MM.1S (cell line): ENCODE results near the gene CCDC177.

Source experiments
- DNase-seq: peaks from one replicate; pipeline ENCODE4 v3.0.0-alpha.2; 2015
- H2AFZ ChIP-seq: fragments of 300-600 bp; sonication (generic); 2 replicates; pipeline ENCODE4 v1.6.0; 2016; ENCODE audit warnings: antibody characterized with exemption, low read length
- H3F3A ChIP-seq: fragments of 300-600 bp; sonication (generic); 2 replicates; pipeline ENCODE4 v1.6.1; 2016; ENCODE audit warnings: mild to moderate bottlenecking, antibody characterized with exemption, low read length, moderate library complexity, mixed read lengths; ENCODE audit not compliant: insufficient read depth
- H3K27ac ChIP-seq: fragments of 300-600 bp; sonication (generic); 2 replicates; pipeline ENCODE4 v1.5.1; 2016; ENCODE audit warnings: mild to moderate bottlenecking, low read length
- H3K27me3 ChIP-seq: fragments of 300-600 bp; sonication (generic); replicated peaks from 2 replicates; pipeline ENCODE4 v1.6.0; 2016; ENCODE audit warnings: low read length; ENCODE audit not compliant: insufficient read depth
- H3K36me3 ChIP-seq: fragments of 300-600 bp; sonication (generic); replicated peaks from 2 replicates; pipeline ENCODE4 v1.6.1; 2016; ENCODE audit warnings: mild to moderate bottlenecking, low read length, mixed read lengths; ENCODE audit not compliant: insufficient read depth
- H3K4me1 ChIP-seq: fragments of 300-600 bp; sonication (generic); 2 replicates; pipeline ENCODE4 v1.6.1; 2016; ENCODE audit warnings: low read length, mixed read lengths
- H3K4me2 ChIP-seq: fragments of 300-600 bp; sonication (generic); 2 replicates; pipeline ENCODE4 v1.6.0; 2016; ENCODE audit warnings: low read depth, low read length
- H3K4me3 ChIP-seq: fragments of 300-600 bp; sonication (generic); 2 replicates; pipeline ENCODE4 v1.5.1; 2016; ENCODE audit warnings: low read length, mixed read lengths
- H3K79me2 ChIP-seq: fragments of 300-600 bp; sonication (generic); 2 replicates; pipeline ENCODE4 v1.6.1; 2016; ENCODE audit warnings: mixed run types, low read length, mixed read lengths
- H3K9ac ChIP-seq: fragments of 300-600 bp; sonication (generic); 2 replicates; pipeline ENCODE4 v1.6.1; 2016; ENCODE audit warnings: low read length, mixed read lengths
- H3K9me2 ChIP-seq: fragments of 300-600 bp; sonication (generic); replicated peaks from 2 replicates; pipeline ENCODE4 v1.6.1; 2016; ENCODE audit warnings: mild to moderate bottlenecking, low read length, mixed read lengths; ENCODE audit not compliant: insufficient read depth
- H3K9me3 ChIP-seq: fragments of 300-600 bp; sonication (generic); replicated peaks from 2 replicates; pipeline ENCODE4 v1.6.1; 2016; ENCODE audit warnings: mild to moderate bottlenecking, low read length, mixed read lengths; ENCODE audit not compliant: insufficient read depth
- H4K20me1 ChIP-seq: fragments of 300-600 bp; sonication (generic); 2 replicates; pipeline ENCODE4 v1.6.1; 2016; ENCODE audit warnings: mild to moderate bottlenecking, low read length, moderate library complexity, mixed read lengths; ENCODE audit not compliant: insufficient read depth
- EZH2 ChIP-seq: fragments of 300-600 bp; sonication (generic); optimal IDR thresholded peaks from 2 replicates; pipeline ENCODE3; 2017; ENCODE audit warnings: low read depth, mild to moderate bottlenecking, antibody characterized with exemption, low read length, mixed read lengths
- EZH2phosphoT487 ChIP-seq: fragments of 300-600 bp; sonication (generic); IDR thresholded peaks from 2 replicates; pipeline ENCODE4 v1.6.1; 2018; ENCODE audit warnings: antibody characterized with exemption, low read length
- TF ChIP-seq, protein P1 (sequence below): fragments of 300-600 bp; sonication (generic); IDR thresholded peaks from 2 replicates; pipeline ENCODE4 v1.5.1; 2016; ENCODE audit warnings: antibody characterized with exemption, low read length, mixed read lengths

The CCDC177 gene

DNA sequence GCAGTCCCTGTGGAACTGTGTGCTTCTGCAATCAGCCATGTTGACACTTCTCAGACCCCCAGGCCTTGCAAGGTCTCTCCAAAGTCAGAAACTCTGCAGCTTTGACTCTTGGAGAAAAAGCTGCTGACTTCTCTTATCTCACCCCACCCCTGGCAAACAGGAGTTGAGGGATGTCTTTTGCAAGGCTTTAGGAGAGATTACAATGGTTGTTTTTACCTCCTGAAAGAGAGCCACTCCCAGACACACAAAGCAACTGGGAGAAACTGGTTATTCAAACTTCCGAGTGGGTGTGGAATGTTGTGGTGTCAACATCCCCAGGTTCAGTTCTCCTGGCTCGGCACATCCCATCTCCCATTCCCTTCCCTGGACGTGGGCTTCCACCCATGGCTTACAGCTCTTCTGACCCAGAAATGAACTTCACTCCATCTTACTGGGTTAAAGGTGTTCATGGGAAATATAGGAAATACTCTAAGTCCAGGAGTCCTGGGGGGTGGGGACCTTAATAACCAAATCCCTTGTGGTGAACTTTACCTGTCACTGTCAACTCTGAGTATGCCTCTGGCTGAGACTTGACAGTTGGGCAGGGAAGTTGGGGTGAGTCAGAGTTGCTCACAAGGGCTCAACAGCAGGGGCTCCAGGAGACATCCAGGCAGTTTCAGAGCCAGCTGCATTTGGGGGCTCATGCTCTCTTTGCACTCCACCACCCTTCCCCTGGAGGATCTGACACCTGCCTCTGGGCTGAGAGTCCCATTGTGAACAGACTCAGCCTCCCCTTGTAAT lies 41.9 kb downstream of the CCDC177 start:
- DNase-seq: no peak
- TF ChIP-seq EZH2phosphoT487 (no peak), EZH2 (no peak)
- TF ChIP-seq, protein P1, sequence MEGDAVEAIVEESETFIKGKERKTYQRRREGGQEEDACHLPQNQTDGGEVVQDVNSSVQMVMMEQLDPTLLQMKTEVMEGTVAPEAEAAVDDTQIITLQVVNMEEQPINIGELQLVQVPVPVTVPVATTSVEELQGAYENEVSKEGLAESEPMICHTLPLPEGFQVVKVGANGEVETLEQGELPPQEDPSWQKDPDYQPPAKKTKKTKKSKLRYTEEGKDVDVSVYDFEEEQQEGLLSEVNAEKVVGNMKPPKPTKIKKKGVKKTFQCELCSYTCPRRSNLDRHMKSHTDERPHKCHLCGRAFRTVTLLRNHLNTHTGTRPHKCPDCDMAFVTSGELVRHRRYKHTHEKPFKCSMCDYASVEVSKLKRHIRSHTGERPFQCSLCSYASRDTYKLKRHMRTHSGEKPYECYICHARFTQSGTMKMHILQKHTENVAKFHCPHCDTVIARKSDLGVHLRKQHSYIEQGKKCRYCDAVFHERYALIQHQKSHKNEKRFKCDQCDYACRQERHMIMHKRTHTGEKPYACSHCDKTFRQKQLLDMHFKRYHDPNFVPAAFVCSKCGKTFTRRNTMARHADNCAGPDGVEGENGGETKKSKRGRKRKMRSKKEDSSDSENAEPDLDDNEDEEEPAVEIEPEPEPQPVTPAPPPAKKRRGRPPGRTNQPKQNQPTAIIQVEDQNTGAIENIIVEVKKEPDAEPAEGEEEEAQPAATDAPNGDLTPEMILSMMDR: no peak
- H3K4me2 ChIP-seq: no peak overlapping the region
- no peaks in the 10 kb centered on the region for H4K20me1 ChIP-seq
- H3K9me3 ChIP-seq: no peaks in the 10 kb centered on the region
- no peak overlapping the region for H3K27ac ChIP-seq
- no peaks in the 10 kb centered on the region for H3K36me3 ChIP-seq
- H3K27me3 ChIP-seq: no peaks in the 10 kb centered on the region
- H2AFZ ChIP-seq: no peak overlapping the region
- no peaks in the 10 kb centered on the region for H3K4me1 ChIP-seq
- H3K9me2 ChIP-seq: no peaks in the 10 kb centered on the region
- no peaks in the 10 kb centered on the region for H3F3A ChIP-seq
- no peak overlapping the region for H3K4me3 ChIP-seq
- no peaks in the 10 kb centered on the region for H3K79me2 ChIP-seq
- H3K9ac ChIP-seq: no peak overlapping the region

DNA sequence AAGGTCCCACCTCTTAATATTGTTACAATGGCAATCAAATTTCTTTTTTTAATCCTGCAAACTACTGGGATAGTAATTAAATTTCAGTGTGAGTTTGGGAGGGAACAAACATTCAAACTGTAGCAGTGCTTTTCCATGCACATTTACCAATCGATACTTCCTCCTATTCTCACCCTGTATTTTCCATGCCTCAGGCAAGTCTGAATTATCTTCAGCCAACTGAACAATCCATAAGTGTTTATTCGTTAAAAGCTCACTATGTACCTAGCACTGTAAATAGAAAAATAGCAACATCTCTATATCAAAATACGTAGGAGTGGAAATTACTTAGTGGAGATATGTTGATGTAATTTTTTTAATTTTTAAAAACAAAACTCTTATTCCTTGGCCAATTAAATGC lies 43.5 kb downstream of the CCDC177 start:
- H3K36me3 ChIP-seq: no peaks in the 10 kb centered on the region
- no peaks in the 10 kb centered on the region for H3K9me3 ChIP-seq
- no peaks in the 10 kb centered on the region for H3K9me2 ChIP-seq
- H3K27me3 ChIP-seq: no peaks in the 10 kb centered on the region
- no peaks in the 10 kb centered on the region for H3K79me2 ChIP-seq
- no peak overlapping the region for H3K4me3 ChIP-seq
- H3K4me1 ChIP-seq: no peaks in the 10 kb centered on the region
- H4K20me1 ChIP-seq: no peaks in the 10 kb centered on the region
- H3K9ac ChIP-seq: no peak overlapping the region
- H3K27ac ChIP-seq: no peak overlapping the region
- TF ChIP-seq EZH2phosphoT487: no peak
- TF ChIP-seq, protein P1: no peak
- no peak for TF ChIP-seq EZH2
- no peaks in the 10 kb centered on the region for H3F3A ChIP-seq
- no peak overlapping the region for H2AFZ ChIP-seq
- no peak overlapping the region for H3K4me2 ChIP-seq
- DNase-seq: no peak

DNA sequence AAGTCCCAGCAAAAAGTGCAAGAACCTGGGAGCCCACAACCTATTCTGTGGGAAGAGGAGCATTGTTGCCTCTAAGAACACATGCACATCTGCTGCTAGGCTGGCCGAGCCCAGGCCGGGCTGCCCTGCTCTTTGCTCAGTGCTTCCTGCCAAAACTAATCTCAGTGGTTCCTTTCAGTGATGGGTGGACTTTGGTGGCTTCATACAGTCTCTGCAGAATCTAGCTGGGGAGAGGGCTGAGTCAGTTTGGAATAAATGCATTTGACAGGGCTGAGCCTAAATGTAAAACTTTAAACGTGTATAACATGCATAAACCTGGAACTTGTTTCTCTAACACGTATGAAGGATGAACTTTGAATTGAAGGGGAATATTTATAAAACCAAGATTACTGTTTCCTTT lies 44.6 kb downstream of the CCDC177 start:
- TF ChIP-seq EZH2phosphoT487: no peak
- TF ChIP-seq EZH2: no peak
- TF ChIP-seq, protein P1: no peak
- Histone ChIP-seq H3K4me1 (no peaks in the 10 kb centered on the region), H3K4me2 (no peak overlapping the region), H3K9me3 (no peaks in the 10 kb centered on the region), H3K27ac (no peak overlapping the region), H2AFZ (no peak overlapping the region), H3F3A (no peaks in the 10 kb centered on the region), H3K36me3 (no peaks in the 10 kb centered on the region), H3K9ac (no peak overlapping the region), H3K79me2 (no peaks in the 10 kb centered on the region), H3K4me3 (no peak overlapping the region), H4K20me1 (no peaks in the 10 kb centered on the region), H3K27me3 (no peaks in the 10 kb centered on the region), H3K9me2 (no peaks in the 10 kb centered on the region)
- DNase-seq: no peak
